T-helper 17 cell (primary cell): ENCODE results near the gene CCL1. TPM values are rescaled to one million over a fixed set of nuclear protein-coding genes. Genes with fewer than 3 reads are reported as not detected.

ENCODE experiments used
- ATAC-seq: fragments of 150-1000 bp; cut with Tn5 transposase; 2 replicates; pipeline ENCODE4 v1.10.0; 2021; ENCODE audit warnings: mild to moderate bottlenecking, moderate library complexity
- DNase-seq, 3 donors: peaks; one replicate each; pipeline versions ENCODE4 v3.0.0 to v3.0.0-alpha.2; 2020 to 2021
- H3K9me3 ChIP-seq: one replicate; pipeline ENCODE4 v1.7.0; 2013; ENCODE audit warnings: low read length, mild to moderate bottlenecking; ENCODE audit not compliant: control insufficient read depth, poor library complexity, severe bottlenecking
- H3K27ac Mint-ChIP-seq: one replicate; pipeline ENCODE4 v1.8.0; 2022; ENCODE audit warnings: mild to moderate bottlenecking, moderate library complexity, mixed read lengths
- H3K27me3 Mint-ChIP-seq: one replicate; pipeline ENCODE4 v1.8.0; 2022; ENCODE audit warnings: mixed read lengths
- H3K36me3 Mint-ChIP-seq: one replicate; pipeline ENCODE4 v1.8.0; 2022; ENCODE audit warnings: low read depth, mixed read lengths
- H3K4me1 Mint-ChIP-seq: one replicate; pipeline ENCODE4 v1.8.0; 2022; ENCODE audit warnings: mild to moderate bottlenecking, mixed read lengths
- H3K4me3 Mint-ChIP-seq: one replicate; pipeline ENCODE4 v1.8.0; 2022; ENCODE audit warnings: mild to moderate bottlenecking, moderate library complexity, mixed read lengths
- total RNA-seq, 4 donors: library from RNA in 2 of 4; stranded (reverse) in 2 of 4; gene quantifications; one replicate each; pipeline ENCODE4 v1.2.3 and lab custom pipeline; 2022 to 2026

The CCL1 gene
- total RNA-seq, 2 donors from 2014 or later = not detected

DNA sequence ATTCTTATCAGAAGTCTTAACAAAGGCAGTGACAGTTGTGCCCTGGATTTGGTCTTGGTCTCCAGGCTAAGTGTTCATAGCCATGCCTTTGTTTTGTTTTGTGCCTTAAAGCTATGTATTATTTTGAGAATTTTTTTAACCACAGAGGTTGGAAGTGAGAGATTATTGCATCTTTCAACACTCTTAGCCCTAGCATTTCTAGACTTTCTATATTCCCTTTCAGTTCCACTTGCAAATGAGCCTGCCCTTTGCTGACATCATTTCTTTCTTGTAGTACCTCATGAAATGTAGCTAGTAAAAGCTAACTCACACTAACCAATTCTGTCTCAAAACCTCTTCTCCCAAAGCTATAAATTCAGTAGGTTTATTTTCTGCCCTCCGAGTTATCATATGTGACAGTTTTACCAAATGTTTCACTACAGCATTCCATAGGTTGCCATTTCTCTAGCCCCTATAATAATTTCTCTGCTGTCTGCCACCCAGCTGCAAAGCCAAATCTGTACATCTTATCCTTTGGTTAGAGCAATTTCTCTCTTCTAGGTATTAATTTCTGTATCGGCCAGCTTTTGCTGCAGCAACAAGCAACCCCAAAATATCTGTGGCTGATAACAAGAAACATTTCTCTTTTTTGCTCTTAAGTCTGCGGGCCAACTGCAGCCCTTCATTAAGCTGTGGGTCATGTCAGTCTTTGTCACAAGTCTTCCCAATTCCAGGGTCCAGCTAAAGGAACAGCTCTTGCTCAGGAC lies 14.2 kb upstream of the CCL1 start:
- H3K27ac Mint-ChIP-seq = no peak overlapping the region
- peaks cover 5% of the 10 kb centered on the region for H3K36me3 Mint-ChIP-seq
- peaks cover 4% of the 10 kb centered on the region for H3K4me1 Mint-ChIP-seq
- peaks cover 60% of the 10 kb centered on the region for H3K27me3 Mint-ChIP-seq
- DNase-seq = no peak
- H3K4me3 Mint-ChIP-seq = no peak overlapping the region
- ATAC-seq = no peak
- no peaks in the 10 kb centered on the region for H3K9me3 ChIP-seq

DNA sequence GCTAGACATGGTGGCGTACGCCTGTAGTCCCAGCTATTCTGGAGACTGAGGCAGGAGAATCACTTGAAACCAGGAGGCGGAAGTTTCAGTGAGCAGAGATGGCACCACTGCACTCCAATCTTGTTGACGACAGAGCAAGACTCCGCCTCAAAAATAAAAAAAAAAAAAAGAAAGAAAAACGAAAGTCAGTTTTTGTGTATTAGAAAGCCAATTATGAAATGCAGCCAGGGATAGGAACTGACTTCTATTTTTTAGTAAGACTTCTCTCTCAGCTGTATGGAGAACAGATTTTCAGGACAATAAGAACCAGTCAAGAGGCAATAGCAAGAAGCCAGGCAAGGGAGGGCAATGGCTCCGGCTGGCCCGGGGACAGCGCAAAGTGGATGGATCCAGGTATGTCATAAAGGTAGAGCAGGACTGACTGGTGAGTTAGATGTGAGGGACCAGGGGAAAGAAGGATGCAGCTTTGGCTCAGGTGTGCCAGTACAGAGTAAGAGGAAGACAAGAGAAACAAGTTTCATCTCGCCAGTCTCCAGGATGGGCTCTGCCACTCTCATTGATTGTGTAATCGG lies 12.5 kb upstream of the CCL1 start:
- H3K9me3 ChIP-seq = no peaks in the 10 kb centered on the region
- no peak overlapping the region for H3K27ac Mint-ChIP-seq
- peaks cover 5% of the 10 kb centered on the region for H3K36me3 Mint-ChIP-seq
- H3K27me3 Mint-ChIP-seq = peaks cover 63% of the 10 kb centered on the region
- ATAC-seq (no peak), DNase-seq (no peak)
- H3K4me3 Mint-ChIP-seq = no peak overlapping the region
- peaks cover 7% of the 10 kb centered on the region for H3K4me1 Mint-ChIP-seq

DNA sequence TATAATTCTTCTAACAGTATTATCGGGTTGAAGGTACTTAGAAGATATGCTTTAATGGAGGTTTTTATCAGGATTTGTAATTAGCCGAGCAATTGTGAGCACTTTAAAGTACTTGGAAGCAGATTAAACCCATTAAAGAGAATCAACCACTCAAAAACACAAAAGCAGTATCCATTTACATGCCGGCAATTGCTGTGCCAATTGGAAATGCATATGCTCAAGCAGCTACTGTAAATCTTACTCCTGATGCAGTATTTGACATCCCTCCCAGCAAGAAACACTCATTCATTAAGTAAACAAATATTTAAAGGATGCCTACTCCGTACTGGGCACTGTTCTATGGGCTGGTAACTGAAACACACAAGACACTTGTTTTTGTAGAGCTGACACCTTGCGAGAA lies 11.4 kb upstream of the CCL1 start:
- Mint-ChIP-seq H3K4me3 (no peak overlapping the region), H3K27me3 (peaks cover 53% of the 10 kb centered on the region), H3K36me3 (peaks cover 5% of the 10 kb centered on the region), H3K27ac (no peak overlapping the region), H3K4me1 (peaks cover 7% of the 10 kb centered on the region)
- no peaks in the 10 kb centered on the region for H3K9me3 ChIP-seq
- DNase-seq (no peak), ATAC-seq (no peak)

DNA sequence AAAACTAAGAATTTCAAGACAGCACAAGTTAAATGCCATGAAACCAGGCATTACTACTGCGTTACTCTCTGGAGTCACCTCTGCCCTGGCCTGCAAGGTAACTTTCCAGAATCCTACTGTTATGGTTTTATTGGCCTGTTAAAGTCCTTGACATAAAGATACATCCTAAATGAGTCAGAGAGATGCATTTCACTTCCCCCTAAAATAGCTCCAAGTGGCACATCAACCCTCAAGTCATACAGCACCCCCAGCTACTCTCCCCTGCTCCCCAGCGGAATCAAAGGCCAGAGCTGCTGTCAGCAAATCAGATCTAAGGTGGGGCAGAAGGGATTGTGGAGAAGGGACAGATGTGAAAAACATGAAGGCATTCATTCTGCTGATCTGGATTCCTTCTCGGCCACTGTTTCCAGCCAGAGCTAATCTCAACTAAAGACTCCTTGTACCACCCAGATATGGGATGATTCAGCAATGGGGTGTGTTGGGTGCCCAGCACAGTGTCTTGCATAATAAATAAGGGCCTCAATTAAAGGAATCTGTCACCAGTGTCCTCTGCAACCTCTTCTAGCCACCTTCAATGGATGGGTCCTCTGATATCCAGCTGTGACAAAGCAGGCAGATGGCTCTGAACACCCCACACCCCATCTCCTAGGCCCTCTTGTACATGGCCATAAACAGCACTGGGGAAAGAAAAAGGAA lies 8.5 kb upstream of the CCL1 start:
- H3K27ac Mint-ChIP-seq = no peak overlapping the region
- H3K4me1 Mint-ChIP-seq = peaks cover 7% of the 10 kb centered on the region
- peaks cover 36% of the 10 kb centered on the region for H3K27me3 Mint-ChIP-seq
- H3K9me3 ChIP-seq = no peaks in the 10 kb centered on the region
- peaks cover 5% of the 10 kb centered on the region for H3K36me3 Mint-ChIP-seq
- DNase-seq (no peak), ATAC-seq (no peak)
- no peak overlapping the region for H3K4me3 Mint-ChIP-seq

DNA sequence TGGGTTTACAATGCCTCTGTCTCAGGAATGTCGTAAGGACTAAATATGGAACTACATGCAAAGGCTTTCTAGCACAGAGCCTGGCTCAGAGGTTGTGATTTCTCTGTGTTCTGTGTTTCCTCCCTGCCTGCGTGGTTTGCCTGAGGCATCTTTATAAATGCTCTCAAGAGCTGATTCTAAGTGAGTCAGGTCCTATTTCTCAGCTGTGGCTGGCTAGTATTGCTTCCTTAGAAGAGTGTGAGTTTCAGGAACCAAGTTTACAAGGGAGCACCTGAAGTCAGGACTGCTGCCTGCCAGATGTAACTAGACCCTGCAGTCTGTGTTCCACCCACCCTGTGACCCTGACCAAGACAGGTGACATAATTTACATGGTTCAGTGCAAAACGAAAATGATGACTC lies 8.0 kb upstream of the CCL1 start:
- peaks cover 38% of the 10 kb centered on the region for H3K27me3 Mint-ChIP-seq
- no peak for ATAC-seq
- no peak for DNase-seq

DNA sequence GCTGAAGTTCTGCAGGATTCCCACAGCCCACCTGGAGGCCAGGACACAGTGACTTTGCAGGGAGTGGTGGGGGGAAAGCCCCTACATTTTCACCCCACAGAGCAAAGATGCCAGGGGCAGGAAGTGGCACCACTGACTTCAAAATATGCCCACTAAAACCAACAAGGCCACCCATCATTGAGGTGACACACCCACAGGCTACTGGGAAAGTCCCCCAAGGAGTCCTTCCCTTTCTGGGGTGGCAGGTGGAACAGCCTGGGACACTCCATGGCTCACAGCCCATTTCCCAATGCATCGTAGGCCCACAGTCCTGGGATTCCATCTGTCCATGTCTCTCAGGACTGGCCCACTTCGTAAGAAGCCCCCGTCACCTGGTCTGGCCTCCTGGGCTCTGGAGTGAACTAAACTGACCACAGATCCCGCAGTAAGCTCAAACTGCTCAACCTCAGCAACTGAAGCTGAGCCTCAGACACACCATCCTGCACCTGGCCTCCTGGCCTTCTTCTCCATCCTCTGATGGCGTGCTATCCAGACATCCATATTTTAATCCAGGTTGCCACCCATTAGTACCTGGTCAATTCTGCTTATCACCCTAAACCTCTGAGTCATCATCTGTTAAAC lies 7.5 kb upstream of the CCL1 start:
- Mint-ChIP-seq H3K36me3 (peaks cover 4% of the 10 kb centered on the region), H3K27me3 (peaks cover 39% of the 10 kb centered on the region), H3K4me1 (peaks cover 6% of the 10 kb centered on the region), H3K27ac (no peak overlapping the region), H3K4me3 (no peak overlapping the region)
- no peaks in the 10 kb centered on the region for H3K9me3 ChIP-seq
- DNase-seq = no peak
- ATAC-seq = no peak

More for the DNA sequence above, 8.0 kb upstream of the CCL1 start:
- no peak overlapping the region for H3K27ac Mint-ChIP-seq
- peaks cover 5% of the 10 kb centered on the region for H3K36me3 Mint-ChIP-seq
- H3K9me3 ChIP-seq = no peaks in the 10 kb centered on the region
- peaks cover 5% of the 10 kb centered on the region for H3K4me1 Mint-ChIP-seq
- H3K4me3 Mint-ChIP-seq = no peak overlapping the region

DNA sequence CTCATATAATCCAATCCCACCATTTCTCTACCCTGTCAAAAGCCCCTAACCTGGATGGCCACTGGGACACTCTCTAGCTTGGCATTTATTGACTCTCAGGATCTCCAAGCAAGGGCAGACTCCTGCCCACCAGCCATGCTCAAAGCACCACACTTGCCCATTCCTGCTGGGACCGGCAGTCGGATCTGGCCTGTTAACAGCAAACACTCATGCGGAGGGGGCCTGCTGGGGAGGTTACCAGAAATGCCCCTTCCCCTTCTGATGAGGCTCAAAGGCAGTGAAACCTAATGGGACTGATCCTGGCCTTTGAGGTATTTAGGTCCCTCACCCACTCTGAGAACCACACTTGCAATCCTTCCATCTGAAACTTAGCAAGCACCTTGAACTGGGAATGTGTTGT lies 6.5 kb upstream of the CCL1 start:
- Mint-ChIP-seq H3K4me3 (no peak overlapping the region), H3K27me3 (peaks cover 41% of the 10 kb centered on the region), H3K36me3 (no peaks in the 10 kb centered on the region), H3K4me1 (peaks cover 11% of the 10 kb centered on the region), H3K27ac (no peak overlapping the region)
- no peaks in the 10 kb centered on the region for H3K9me3 ChIP-seq
- ATAC-seq = no peak
- DNase-seq = no peak

DNA sequence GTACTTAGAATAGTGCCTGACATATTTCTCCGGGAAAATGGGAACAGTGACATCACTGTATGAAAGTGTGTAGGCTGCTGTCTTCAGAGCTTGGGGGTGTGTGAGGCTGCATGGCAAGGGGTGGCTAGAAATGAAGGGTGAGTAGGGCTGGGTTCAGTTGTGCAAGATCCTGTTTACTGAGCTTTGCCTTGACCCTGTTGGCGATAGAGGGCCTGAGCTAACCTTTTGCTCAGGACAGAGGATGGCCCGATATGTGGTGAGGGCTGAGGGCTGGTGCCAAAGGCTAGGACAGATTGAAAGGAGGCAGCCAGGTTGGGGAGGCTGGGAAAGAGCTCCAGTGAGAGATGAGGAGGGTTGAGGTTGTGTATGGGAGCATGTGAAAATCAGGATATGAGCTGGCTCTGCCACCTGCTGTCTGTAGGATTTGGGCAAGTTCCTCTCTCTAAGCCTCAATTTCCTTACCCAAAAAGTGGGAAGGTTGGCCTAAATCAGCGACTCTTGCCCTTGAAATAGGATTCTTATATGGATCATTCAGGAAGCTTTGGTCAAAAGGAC lies 6.0 kb upstream of the CCL1 start:
- ATAC-seq = no peak
- no peaks in the 10 kb centered on the region for H3K9me3 ChIP-seq
- DNase-seq = no peak
- H3K4me3 Mint-ChIP-seq = no peak overlapping the region
- peaks cover 44% of the 10 kb centered on the region for H3K27me3 Mint-ChIP-seq
- no peak overlapping the region for H3K27ac Mint-ChIP-seq
- H3K36me3 Mint-ChIP-seq = no peaks in the 10 kb centered on the region
- H3K4me1 Mint-ChIP-seq = peaks cover 13% of the 10 kb centered on the region

DNA sequence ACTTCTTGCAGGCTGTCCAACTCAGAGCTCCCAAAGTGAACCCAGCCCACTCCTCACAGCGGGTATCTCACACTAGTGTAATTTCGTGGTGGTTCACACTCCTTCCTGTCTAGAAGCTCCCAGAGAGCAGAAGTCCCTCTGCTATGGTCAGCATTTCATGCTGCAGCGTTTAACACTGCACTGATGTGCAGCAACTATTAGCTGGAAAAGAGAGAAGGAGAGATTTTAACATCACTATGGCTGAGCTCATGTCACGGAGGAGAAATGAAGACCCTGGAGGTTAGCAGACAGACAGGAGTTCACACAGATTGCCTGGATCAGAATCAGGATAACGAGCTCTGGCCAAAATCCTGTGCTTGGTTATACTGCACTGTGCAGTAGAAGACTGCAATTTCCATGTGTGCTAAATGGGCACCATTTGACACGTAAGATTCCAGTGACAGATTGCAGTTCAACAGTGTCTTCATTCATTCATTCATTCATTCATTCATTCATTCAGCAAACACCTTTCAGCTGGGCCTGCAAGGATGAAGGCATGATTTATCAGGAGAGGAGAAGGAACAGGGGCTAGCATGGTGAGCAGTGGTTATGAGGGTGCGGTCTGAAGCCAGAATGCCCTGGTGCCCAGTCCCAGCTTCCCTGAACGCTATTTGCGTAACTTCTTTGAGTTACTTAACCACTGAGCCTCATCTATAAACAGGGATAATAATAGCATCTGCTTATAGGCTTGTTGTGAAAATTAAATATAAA lies 5.3 kb upstream of the CCL1 start:
- no peak for DNase-seq
- H3K4me1 Mint-ChIP-seq = peaks cover 13% of the 10 kb centered on the region
- no peak overlapping the region for H3K4me3 Mint-ChIP-seq
- ATAC-seq = no peak
- peaks cover 44% of the 10 kb centered on the region for H3K27me3 Mint-ChIP-seq
- no peaks in the 10 kb centered on the region for H3K9me3 ChIP-seq
- H3K27ac Mint-ChIP-seq = no peak overlapping the region
- no peaks in the 10 kb centered on the region for H3K36me3 Mint-ChIP-seq

DNA sequence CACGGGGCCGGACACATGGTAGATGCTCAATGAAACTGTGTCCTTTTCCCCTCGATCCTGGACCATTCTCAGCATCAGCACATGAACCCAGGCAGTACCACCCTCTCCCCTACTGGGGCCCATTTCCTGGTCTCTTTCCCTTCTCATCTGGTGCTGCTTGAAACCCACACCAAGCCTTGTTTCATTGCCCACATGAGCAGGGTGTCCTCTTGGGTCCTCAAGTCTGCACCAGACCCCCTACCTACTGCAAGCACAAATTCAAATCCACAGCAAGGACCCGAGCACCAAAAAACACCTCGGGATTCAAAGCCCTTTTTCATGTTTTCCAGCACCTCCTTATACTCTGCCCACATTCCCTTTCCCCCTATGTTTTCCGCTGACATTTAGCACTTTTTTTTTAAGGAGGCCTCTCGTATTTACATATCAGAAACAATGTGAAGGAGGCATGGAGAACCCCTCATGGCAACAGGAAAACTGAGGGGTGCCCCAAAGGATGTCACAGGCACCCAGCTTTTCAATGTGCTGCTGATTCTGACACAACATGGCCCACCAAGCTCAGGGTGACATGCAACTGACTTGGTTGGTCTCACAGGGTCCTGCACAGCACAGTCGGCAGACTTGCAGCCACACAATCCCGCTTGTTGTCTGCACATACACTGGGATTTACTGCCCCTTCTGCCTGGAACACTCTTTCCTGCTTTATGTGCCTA lies 4.6 kb upstream of the CCL1 start:
- ATAC-seq = no peak
- H3K4me1 Mint-ChIP-seq = peaks cover 13% of the 10 kb centered on the region
- no peak overlapping the region for H3K27ac Mint-ChIP-seq

DNA sequence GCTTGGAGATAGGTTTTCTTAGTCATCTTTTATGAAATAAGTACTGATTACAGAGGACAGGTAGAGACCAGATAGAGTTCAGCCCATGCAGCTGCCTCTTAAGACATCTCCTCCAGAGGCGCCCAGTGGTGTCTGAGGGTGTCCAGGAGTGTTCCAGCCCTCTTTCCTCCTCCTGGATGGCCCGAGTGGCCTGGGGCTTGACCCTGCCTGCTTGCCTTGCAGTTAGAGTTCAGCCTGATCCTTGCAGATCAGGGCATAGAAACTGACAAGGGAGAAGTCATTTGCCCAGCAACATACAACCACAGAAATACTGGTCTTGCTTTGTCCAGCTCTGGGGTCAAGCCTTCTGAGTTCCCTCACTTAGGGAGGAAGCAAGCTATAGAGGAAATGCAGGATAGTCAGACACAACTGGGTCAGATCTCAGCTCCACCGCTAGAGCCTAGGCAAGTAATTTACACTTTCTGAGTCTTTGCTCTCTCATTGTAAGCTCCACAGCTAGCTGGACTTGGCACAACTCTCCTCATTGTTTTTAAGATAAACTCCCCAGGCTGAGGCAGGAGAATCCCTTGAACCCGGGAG lies 3.6 kb upstream of the CCL1 start:
- H3K4me3 Mint-ChIP-seq = no peak overlapping the region
- no peaks in the 10 kb centered on the region for H3K9me3 ChIP-seq
- H3K4me1 Mint-ChIP-seq = peaks cover 13% of the 10 kb centered on the region
- H3K36me3 Mint-ChIP-seq = no peaks in the 10 kb centered on the region
- H3K27ac Mint-ChIP-seq = no peak overlapping the region
- DNase-seq (no peak), ATAC-seq (no peak)
- peaks cover 55% of the 10 kb centered on the region for H3K27me3 Mint-ChIP-seq

More for the DNA sequence above, 4.6 kb upstream of the CCL1 start:
- DNase-seq = no peak
- H3K27me3 Mint-ChIP-seq = peaks cover 49% of the 10 kb centered on the region
- no peak overlapping the region for H3K4me3 Mint-ChIP-seq
- no peaks in the 10 kb centered on the region for H3K36me3 Mint-ChIP-seq
- H3K9me3 ChIP-seq = no peaks in the 10 kb centered on the region

DNA sequence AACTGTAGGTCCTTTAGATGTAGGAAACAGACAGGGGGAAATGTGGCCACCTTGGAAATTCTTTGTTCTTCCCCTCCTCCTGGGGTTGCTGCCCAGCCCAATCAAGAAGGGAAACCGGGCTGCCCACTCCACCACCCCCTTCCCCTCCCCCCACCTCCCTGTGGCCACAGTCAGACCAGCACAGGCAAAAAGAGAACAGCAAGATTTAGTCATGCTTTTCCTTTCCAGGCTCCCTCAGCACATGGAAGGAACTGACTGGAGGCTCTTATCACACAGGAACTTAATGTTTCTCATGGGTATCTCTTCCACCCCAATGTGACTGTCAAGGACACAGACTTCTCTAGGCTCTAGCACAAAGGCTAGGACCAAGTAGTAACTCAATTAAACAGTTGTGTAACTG lies 3.0 kb upstream of the CCL1 start:
- no peaks in the 10 kb centered on the region for H3K36me3 Mint-ChIP-seq
- no peaks in the 10 kb centered on the region for H3K9me3 ChIP-seq
- H3K4me1 Mint-ChIP-seq = peaks cover 13% of the 10 kb centered on the region
- no peak overlapping the region for H3K4me3 Mint-ChIP-seq
- no peak for ATAC-seq
- peaks cover 53% of the 10 kb centered on the region for H3K27me3 Mint-ChIP-seq
- no peak overlapping the region for H3K27ac Mint-ChIP-seq
- DNase-seq = no peak
